ENCODE data around the gene CRCP. TPM values are rescaled to one million over a fixed set of nuclear protein-coding genes. Genes with fewer than 3 reads are reported as not detected.

The CRCP gene
- total RNA-seq, 1 donor from 2014 or later, result 26.8 TPM

- TF ChIP-seq CTCF (IDR thresholded peaks at IDR 0.05; ENCODE audit: insufficient read depth, low read depth, low read length), result no peak
- no peak for TF ChIP-seq EZH2 (IDR thresholded peaks at IDR 0.05; ENCODE audit: insufficient read depth, low read length)
- Mint-ChIP-seq H3K27ac (ENCODE audit: unreplicated experiment) (no peak overlapping the region), H3K27me3 (ENCODE audit: low read depth, unreplicated experiment) (no peaks in the 10 kb centered on the region), H3K4me3 (ENCODE audit: unreplicated experiment) (no peak overlapping the region), H3K4me1 (ENCODE audit: low read depth, unreplicated experiment) (no peaks in the 10 kb centered on the region), H3K9me3 (ENCODE audit: unreplicated experiment) (no peaks in the 10 kb centered on the region), H3K36me3 (ENCODE audit: low read depth, unreplicated experiment) (peaks cover 16% of the 10 kb centered on the region)
- FAIRE-seq, result no peak
- no peaks in the 10 kb centered on the region for H3K9me3 ChIP-seq (ENCODE audit: insufficient read depth, low read depth, low read length)
- H2AFZ ChIP-seq (ENCODE audit: low read depth, low read length), result no peak overlapping the region
- no peaks in the 10 kb centered on the region for H3K36me3 ChIP-seq (ENCODE audit: insufficient read depth, low read length)
- no peak overlapping the region for H3K9ac ChIP-seq (ENCODE audit: low read length)
- H3K4me3 ChIP-seq (ENCODE audit: insufficient read depth, low read depth, low read length), result no peak overlapping the region
- H4K20me1 ChIP-seq (ENCODE audit: insufficient read depth, low read length), result peaks cover 9% of the 10 kb centered on the region
- H3K79me2 ChIP-seq (ENCODE audit: insufficient read depth, low read length), result peaks cover 12% of the 10 kb centered on the region
- DNase-seq (ENCODE audit: low read depth), result no peak
- H3K27ac ChIP-seq (ENCODE audit: low read depth, low read length), result no peak overlapping the region
- H3K27me3 ChIP-seq (ENCODE audit: insufficient read depth, low read length), result no peaks in the 10 kb centered on the region
- H3K4me2 ChIP-seq (ENCODE audit: low read length), result no peak overlapping the region
- H3K4me1 ChIP-seq (ENCODE audit: insufficient read depth, low read length), result no peaks in the 10 kb centered on the region
These were observed 31.7 kb upstream of the CRCP start for GRCh38 chr7:66082886-66083415.

GRCh38 chr7:66083677-66084076 lies 31.0 kb upstream of the CRCP start:
- no peaks in the 10 kb centered on the region for H3K27me3 ChIP-seq (ENCODE audit: insufficient read depth, low read length)
- no peak overlapping the region for H3K4me3 ChIP-seq (ENCODE audit: insufficient read depth, low read depth, low read length)
- H3K36me3 Mint-ChIP-seq (ENCODE audit: low read depth, unreplicated experiment), result peaks cover 16% of the 10 kb centered on the region
- H3K4me2 ChIP-seq (ENCODE audit: low read length), result no peak overlapping the region
- TF ChIP-seq CTCF (IDR thresholded peaks at IDR 0.05; ENCODE audit: insufficient read depth, low read depth, low read length) (no peak), EZH2 (IDR thresholded peaks at IDR 0.05; ENCODE audit: insufficient read depth, low read length) (no peak)
- FAIRE-seq (no peak), DNase-seq (ENCODE audit: low read depth) (no peak)
- H3K27ac Mint-ChIP-seq (ENCODE audit: unreplicated experiment), result no peak overlapping the region
- no peak overlapping the region for H3K9ac ChIP-seq (ENCODE audit: low read length)
- H3K4me1 ChIP-seq (ENCODE audit: insufficient read depth, low read length), result no peaks in the 10 kb centered on the region
- H2AFZ ChIP-seq (ENCODE audit: low read depth, low read length), result no peak overlapping the region
- H3K79me2 ChIP-seq (ENCODE audit: insufficient read depth, low read length), result peaks cover 8% of the 10 kb centered on the region
- no peaks in the 10 kb centered on the region for H3K4me1 Mint-ChIP-seq (ENCODE audit: low read depth, unreplicated experiment)
- no peak overlapping the region for H3K4me3 Mint-ChIP-seq (ENCODE audit: unreplicated experiment)
- H3K27me3 Mint-ChIP-seq (ENCODE audit: low read depth, unreplicated experiment), result no peaks in the 10 kb centered on the region
- no peak overlapping the region for H3K27ac ChIP-seq (ENCODE audit: low read depth, low read length)
- peaks cover 9% of the 10 kb centered on the region for H4K20me1 ChIP-seq (ENCODE audit: insufficient read depth, low read length)
- no peaks in the 10 kb centered on the region for H3K9me3 ChIP-seq (ENCODE audit: insufficient read depth, low read depth, low read length)
- no peaks in the 10 kb centered on the region for H3K36me3 ChIP-seq (ENCODE audit: insufficient read depth, low read length)
- H3K9me3 Mint-ChIP-seq (ENCODE audit: unreplicated experiment), result no peaks in the 10 kb centered on the region

All from astrocyte (in vitro differentiated cells and primary cell).